ENCODE data around the gene RASGRP4. TPM values are rescaled to one million over a fixed set of nuclear protein-coding genes. Genes with fewer than 3 reads are reported as not detected.
"Not testable (repeated sequence)": the region's sequence is repeated elsewhere in the genome, so short reads cannot be mapped to it uniquely, and the experiment has no call there.

Gene RASGRP4
- total RNA-seq (2021) (not detected in 2 replicates), Bru-seq, nascent RNA (not detected), BruChase-seq, experiment 1, labeled RNA remaining after a 2-hour chase (not detected), BruChase-seq, experiment 2, labeled RNA remaining after a 6-hour chase (not detected)
- long read RNA-seq: 0 reads

GRCh38 chr19:38425810-38426466 is at the start of gene RASGRP4:
RASGRP4 (minus strand) TSS chr19:38426219; CDS start chr19:38426091, 128 bp downstream.
- CTCF ChIA-PET: no interaction called here
- no peaks in the 10 kb centered on the region for H3K9me2 ChIP-seq (ENCODE audit: insufficient read depth)
- no peaks in the 10 kb centered on the region for H3K9me3 ChIP-seq (ENCODE audit: insufficient read depth, low read depth)
- no peak for DNase-seq
- peaks cover 11% of the 10 kb centered on the region for H3K27me3 ChIP-seq (ENCODE audit: insufficient read depth, low read depth)
- intact Hi-C loops (cut with micrococcal nuclease; ENCODE audit: unreplicated experiment): no loop called here
- H2AFZ ChIP-seq: no peak within 1 kb of the TSS
- no peak for TF ChIP-seq EZH2 (IDR thresholded peaks at IDR 0.05; ENCODE audit: low read depth)
- TF ChIP-seq CTCF (conservative IDR thresholded peaks at IDR 0.05): no peak
- H3K79me2 ChIP-seq (ENCODE audit: low read depth): no peaks in the 10 kb centered on the region
- H3K4me1 ChIP-seq (replicated peaks; ENCODE audit: insufficient read depth): no peaks in the 10 kb centered on the region
- H3F3A ChIP-seq (ENCODE audit: insufficient read depth, low read depth): no peaks in the 10 kb centered on the region
- H3K36me3 ChIP-seq (ENCODE audit: low read depth): no peaks in the 10 kb centered on the region
- no peak within 1 kb of the TSS for H3K4me3 ChIP-seq
- no peaks in the 10 kb centered on the region for H4K20me1 ChIP-seq (ENCODE audit: insufficient read depth)
- POLR2A ChIA-PET (ENCODE audit: unreplicated experiment): interaction anchor here (0.6 kb wide), 1 partner anchor 475 kb away, joined by 5 read pairs; no protein-coding TSS in a partner anchor
- H3K27ac ChIP-seq: no peak within 1 kb of the TSS
- no peak within 1 kb of the TSS for H3K4me2 ChIP-seq
- no TSS peak for BruUV-seq (replicated peaks)

- CTCF ChIA-PET: no interaction called here
- no peak overlapping the region for H3K4me2 ChIP-seq
- no peak for DNase-seq
- no peaks in the 10 kb centered on the region for H3K9me2 ChIP-seq (ENCODE audit: insufficient read depth)
- POLR2A ChIA-PET (ENCODE audit: unreplicated experiment): no interaction called here
- no peaks in the 10 kb centered on the region for H3K79me2 ChIP-seq (ENCODE audit: low read depth)
- H2AFZ ChIP-seq: no peak overlapping the region
- BruUV-seq (replicated peaks): no TSS peak
- H3K4me3 ChIP-seq: no peak overlapping the region
- H3K27me3 ChIP-seq (ENCODE audit: insufficient read depth, low read depth): peaks cover 84% of the 10 kb centered on the region
- H3K4me1 ChIP-seq (replicated peaks; ENCODE audit: insufficient read depth): no peaks in the 10 kb centered on the region
- H3F3A ChIP-seq (ENCODE audit: insufficient read depth, low read depth): no peaks in the 10 kb centered on the region
- intact Hi-C loops (cut with micrococcal nuclease; ENCODE audit: unreplicated experiment): no loop called here
- TF ChIP-seq CTCF (conservative IDR thresholded peaks at IDR 0.05) (no peak), EZH2 (IDR thresholded peaks at IDR 0.05; ENCODE audit: low read depth) (no peak)
- no peaks in the 10 kb centered on the region for H3K9me3 ChIP-seq (ENCODE audit: insufficient read depth, low read depth)
- no peaks in the 10 kb centered on the region for H4K20me1 ChIP-seq (ENCODE audit: insufficient read depth)
- H3K27ac ChIP-seq: no peak overlapping the region
- no peaks in the 10 kb centered on the region for H3K36me3 ChIP-seq (ENCODE audit: low read depth)
These were observed 49.2 kb upstream of the RASGRP4 start for GRCh38 chr19:38475176-38475575.

- CTCF ChIA-PET: no interaction called here
- POLR2A ChIA-PET (ENCODE audit: unreplicated experiment): no interaction called here
- no peaks in the 10 kb centered on the region for H4K20me1 ChIP-seq (ENCODE audit: insufficient read depth)
- TF ChIP-seq EZH2 (IDR thresholded peaks at IDR 0.05; ENCODE audit: low read depth) (no peak), CTCF (conservative IDR thresholded peaks at IDR 0.05) (no peak)
- no peaks in the 10 kb centered on the region for H3F3A ChIP-seq (ENCODE audit: insufficient read depth, low read depth)
- no peak for DNase-seq
- H3K4me2 ChIP-seq: no peak overlapping the region
- H2AFZ ChIP-seq: no peak overlapping the region
- H3K79me2 ChIP-seq (ENCODE audit: low read depth): no peaks in the 10 kb centered on the region
- no peaks in the 10 kb centered on the region for H3K9me3 ChIP-seq (ENCODE audit: insufficient read depth, low read depth)
- no peaks in the 10 kb centered on the region for H3K9me2 ChIP-seq (ENCODE audit: insufficient read depth)
- no peaks in the 10 kb centered on the region for H3K4me1 ChIP-seq (replicated peaks; ENCODE audit: insufficient read depth)
- no TSS peak for BruUV-seq (replicated peaks)
- intact Hi-C loops (cut with micrococcal nuclease; ENCODE audit: unreplicated experiment): no loop called here
- no peak overlapping the region for H3K4me3 ChIP-seq
- no peak overlapping the region for H3K27ac ChIP-seq
- no peaks in the 10 kb centered on the region for H3K36me3 ChIP-seq (ENCODE audit: low read depth)
- peaks cover 93% of the 10 kb centered on the region for H3K27me3 ChIP-seq (ENCODE audit: insufficient read depth, low read depth)
These were observed 47.2 kb upstream of the RASGRP4 start for GRCh38 chr19:38473201-38473600.

- H3K27me3 ChIP-seq (ENCODE audit: insufficient read depth, low read depth): peaks cover 90% of the 10 kb centered on the region
- H3K4me1 ChIP-seq (replicated peaks; ENCODE audit: insufficient read depth); BruUV-seq (replicated peaks); H3K27ac ChIP-seq; CTCF ChIA-PET; H3K79me2 ChIP-seq (ENCODE audit: low read depth); H3K9me3 ChIP-seq (ENCODE audit: insufficient read depth, low read depth); H3K4me3 ChIP-seq; H3K9me2 ChIP-seq (ENCODE audit: insufficient read depth); DNase-seq; H3F3A ChIP-seq (ENCODE audit: insufficient read depth, low read depth); H3K4me2 ChIP-seq; H2AFZ ChIP-seq; H4K20me1 ChIP-seq (ENCODE audit: insufficient read depth); POLR2A ChIA-PET (ENCODE audit: unreplicated experiment); H3K36me3 ChIP-seq (ENCODE audit: low read depth); intact Hi-C loops (cut with micrococcal nuclease; ENCODE audit: unreplicated experiment): not testable (repeated sequence)
These were observed 46.7 kb upstream of the RASGRP4 start for GRCh38 chr19:38472725-38473124.
